ENCODE measurements around the gene RNU5B-1.

DNA sequence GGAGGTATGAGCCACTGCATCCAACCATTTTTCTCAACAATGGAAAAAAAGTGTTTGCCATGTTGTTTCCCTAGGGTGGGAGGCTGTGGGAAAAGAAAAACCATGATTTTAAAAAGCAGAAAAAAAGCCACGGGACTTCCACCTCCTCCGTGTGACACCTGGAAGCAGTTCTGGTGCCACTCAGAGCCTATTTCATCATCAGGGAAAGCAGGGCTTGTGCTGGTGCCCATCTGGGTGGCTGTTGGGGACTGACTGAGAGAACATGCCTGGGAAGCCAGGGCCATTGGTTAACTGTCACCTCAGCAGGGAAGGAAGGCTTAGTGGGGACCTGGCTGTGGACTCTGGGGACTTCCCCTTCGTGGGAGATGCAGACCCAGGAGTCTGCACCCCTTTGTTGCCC is 7.3 kb downstream of the RNU5B-1 start:
- TF ChIP-seq, protein P1, sequence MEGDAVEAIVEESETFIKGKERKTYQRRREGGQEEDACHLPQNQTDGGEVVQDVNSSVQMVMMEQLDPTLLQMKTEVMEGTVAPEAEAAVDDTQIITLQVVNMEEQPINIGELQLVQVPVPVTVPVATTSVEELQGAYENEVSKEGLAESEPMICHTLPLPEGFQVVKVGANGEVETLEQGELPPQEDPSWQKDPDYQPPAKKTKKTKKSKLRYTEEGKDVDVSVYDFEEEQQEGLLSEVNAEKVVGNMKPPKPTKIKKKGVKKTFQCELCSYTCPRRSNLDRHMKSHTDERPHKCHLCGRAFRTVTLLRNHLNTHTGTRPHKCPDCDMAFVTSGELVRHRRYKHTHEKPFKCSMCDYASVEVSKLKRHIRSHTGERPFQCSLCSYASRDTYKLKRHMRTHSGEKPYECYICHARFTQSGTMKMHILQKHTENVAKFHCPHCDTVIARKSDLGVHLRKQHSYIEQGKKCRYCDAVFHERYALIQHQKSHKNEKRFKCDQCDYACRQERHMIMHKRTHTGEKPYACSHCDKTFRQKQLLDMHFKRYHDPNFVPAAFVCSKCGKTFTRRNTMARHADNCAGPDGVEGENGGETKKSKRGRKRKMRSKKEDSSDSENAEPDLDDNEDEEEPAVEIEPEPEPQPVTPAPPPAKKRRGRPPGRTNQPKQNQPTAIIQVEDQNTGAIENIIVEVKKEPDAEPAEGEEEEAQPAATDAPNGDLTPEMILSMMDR (IDR thresholded peaks at IDR 0.05; ENCODE audit: poor library complexity), result no peak
- TF ChIP-seq EZH2phosphoT487 (IDR thresholded peaks at IDR 0.05; ENCODE audit: low read depth, severe bottlenecking, unreplicated experiment) (no peak), EZH2 (IDR thresholded peaks at IDR 0.05; ENCODE audit: borderline replicate concordance) (no peak)
